Astrocyte of the hippocampus (primary cell): ENCODE results near the gene CACNA1D.
A peak's percentile ranks its signal among the peaks of the same experiment; 100 is the strongest.
"Not testable (repeated sequence)": the region's sequence is repeated elsewhere in the genome, so short reads cannot be mapped to it uniquely, and the experiment has no call there.

Experiments used
- DNase-seq: peaks from one replicate; pipeline ENCODE4 v3.0.0; 2011; ENCODE audit warnings: low read depth, low spot score

Gene CACNA1D

DNA sequence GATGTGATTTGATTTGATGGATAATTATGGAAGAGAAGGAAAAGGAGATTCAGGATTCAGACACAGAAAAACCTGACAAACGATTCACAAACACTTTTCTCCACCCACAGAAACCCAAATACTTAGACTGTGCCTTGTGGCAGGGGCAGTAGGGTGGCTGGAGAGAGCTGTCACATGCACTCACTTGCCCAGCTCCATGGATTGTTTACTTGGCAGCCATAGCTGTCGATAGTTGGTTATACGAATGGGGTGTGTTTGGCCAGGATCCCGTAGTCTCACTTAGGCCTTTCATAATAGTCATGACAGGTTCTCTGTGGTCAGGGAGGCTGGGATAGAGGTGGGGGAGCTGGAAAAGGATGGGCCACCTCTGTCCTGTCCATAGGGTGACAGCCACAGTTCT lies 76.9 kb downstream of the CACNA1D start:
- no peak for DNase-seq

DNA sequence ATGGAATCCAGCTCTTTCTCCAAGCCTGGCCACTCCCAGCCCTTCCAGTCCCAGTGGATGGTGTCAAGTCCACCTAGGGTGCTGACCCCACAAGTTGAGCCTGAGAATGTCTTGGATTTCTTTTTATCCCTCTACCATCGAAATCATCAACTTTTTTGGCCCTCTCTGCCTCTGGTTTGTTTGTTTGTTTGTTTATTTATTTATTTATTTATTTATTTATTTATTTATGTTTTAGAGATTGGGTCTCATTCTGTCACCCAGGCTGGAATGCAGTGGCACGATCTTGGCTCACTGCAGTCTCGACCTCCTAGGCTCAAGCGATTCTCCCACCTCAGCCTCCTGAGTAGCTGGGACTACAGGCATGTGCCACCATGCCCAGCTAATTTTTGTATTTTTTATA lies 77.8 kb downstream of the CACNA1D start:
- not testable (repeated sequence) for DNase-seq

DNA sequence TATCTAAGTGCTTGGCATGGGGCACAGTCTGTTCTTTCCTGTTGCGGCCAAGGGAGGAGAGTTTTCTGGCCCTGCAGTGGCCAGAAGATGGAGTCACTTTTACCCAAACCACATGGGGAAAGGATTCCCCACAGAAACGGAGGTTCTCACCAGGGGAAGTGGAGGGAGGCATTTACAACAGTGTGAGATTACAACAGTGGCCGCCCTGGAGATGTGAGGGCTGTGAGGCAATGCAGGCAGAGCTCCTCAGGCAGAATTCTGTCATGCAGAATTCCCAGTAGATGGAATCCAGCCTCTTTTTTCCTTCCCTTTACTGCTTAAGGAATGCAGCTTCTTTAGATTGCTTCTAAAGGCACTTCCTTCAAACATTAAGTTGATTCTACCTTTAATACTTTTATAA lies 83.1 kb downstream of the CACNA1D start:
- DNase-seq: no peak

DNA sequence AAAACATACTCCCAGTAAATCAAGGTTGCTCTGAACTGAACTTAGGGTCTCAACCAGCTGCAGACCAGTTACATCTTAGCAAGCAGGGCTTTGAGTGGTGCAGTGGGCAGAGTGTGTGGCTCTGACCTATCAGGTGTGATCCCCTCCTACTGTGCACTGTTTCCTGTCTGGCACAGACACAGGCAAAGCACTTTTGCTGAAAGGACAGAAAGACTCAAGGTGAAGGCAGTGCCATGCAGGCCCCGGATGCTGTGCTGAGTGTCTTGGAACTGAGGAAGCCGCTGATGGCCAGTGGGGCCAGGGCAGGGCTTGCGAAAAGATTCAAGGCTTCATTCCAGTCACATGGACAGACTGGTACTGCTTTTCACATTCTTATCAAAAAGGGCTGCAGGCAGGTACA lies 85.2 kb downstream of the CACNA1D start:
- no peak for DNase-seq

DNA sequence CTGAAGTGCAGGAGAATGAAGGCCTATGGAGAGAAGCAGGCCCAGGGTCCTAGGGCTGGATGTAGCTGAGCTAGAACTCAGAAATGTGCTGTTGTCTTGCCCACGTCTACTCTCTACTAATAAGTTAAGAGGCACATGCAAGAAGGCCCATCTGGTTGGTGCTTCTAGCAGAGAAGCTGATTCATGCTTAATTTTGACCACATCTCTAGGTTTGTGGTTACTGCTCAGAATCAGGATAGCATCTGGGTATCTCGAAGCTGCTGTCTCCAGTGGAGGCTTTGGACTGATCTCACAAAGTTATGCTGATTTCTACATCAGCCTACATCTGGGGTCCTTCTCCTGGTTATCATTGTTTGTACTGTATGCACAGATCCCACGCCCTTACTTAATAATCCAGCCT lies 87.3 kb downstream of the CACNA1D start:
- peak; percentile 37 for DNase-seq

DNA sequence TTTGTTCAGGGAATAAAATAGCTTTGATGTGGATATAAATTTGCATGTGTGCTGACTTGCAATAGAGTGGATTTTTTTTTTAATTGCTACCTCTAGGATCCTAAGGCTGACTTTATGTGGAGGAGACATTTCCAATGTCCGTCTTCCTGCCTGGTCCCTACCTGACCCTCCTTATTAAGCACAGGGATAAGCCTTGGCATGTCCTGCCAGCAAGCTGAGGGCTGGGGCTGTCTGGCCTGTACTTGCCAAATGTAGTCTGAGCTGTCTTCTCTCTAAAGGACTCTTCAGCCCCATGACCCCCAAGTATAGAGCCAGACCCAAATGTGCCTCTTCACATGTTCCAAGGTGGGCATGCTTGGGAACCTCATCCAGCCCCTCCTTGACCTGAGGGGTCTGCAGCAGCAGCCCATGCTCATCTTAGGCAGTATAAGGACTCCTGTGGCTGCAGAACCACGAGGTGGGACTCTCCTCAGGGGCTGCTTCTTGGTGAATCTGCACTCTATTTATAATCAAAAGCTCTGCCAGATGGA lies 88.8 kb downstream of the CACNA1D start:
- DNase-seq: no peak

DNA sequence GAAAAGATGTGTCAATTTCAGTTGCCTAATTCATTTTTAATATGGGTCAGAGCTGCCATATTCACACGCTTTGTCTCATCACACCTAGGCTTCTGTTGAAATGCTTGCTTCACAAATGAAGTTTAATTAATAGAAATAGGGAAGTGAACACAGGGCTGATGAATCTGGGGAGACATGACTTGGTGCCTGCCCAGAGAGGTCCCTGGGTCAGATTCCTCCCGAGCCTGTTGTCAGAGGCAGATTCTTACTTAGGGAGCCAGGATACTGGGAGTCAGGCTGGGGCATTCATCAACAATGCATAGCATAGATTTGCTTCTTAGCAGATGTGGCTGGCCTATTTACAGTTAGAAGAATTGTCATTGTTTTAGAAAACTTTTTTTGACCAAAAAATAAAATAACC lies 90.6 kb downstream of the CACNA1D start:
- no peak for DNase-seq

DNA sequence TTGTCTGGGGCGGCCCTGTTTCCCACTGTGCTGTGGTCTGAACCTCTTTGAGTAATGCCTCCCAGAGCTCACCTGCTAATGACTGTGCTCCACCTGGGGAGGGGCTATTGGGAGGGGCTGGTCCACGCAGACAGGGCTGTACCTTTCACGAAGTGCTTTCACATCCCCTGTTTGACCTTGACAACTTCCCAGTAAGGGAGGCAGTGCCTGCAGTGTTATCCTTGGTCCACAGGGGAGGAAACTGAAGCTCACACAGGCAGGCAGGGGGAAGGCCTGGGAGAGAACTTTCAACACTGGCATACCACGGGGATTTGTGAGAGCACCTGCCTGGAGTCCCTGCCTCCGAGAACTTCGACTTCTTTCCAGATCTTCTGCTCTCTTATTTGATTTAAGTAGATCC lies 91.2 kb downstream of the CACNA1D start:
- no peak for DNase-seq

DNA sequence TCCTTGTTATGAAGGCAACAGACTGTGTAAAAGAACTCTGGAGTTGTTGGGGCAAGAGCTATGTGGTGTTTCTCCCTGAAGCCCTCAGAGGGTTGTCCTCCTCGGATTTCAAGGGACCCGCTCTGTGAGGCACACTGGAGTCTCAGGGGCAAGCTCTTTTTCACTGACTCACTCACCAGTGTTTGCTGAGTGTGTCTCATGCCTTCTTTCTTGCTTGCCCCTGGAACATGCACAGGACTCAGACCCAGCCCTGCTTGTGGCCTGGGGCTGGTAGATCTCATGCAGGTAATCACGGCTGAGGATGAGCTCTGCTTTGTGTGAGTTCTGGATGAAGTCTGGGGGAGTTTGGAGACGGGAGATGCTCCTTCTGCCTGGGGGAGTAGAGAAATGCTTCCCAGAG lies 93.7 kb downstream of the CACNA1D start:
- DNase-seq: no peak

DNA sequence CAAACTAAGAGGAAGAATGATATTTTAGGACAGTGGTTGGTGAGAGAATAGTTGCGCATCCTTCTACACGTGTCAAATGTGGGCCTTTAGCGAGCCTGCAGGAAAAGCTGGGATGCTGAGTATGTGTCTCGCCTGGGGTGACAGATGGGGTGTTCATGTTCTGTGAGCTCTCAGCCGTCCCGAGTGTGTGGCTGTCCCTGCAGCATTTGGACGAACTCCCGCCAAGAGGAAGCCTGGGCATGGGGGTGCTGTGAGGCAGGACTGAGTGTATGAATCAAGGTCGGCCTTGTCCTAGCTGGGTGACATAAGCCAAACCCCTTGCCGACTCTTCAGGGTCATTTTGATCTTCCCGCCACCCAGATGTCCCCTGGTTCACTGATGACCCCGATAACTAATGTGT lies 94.8 kb downstream of the CACNA1D start:
- no peak for DNase-seq

DNA sequence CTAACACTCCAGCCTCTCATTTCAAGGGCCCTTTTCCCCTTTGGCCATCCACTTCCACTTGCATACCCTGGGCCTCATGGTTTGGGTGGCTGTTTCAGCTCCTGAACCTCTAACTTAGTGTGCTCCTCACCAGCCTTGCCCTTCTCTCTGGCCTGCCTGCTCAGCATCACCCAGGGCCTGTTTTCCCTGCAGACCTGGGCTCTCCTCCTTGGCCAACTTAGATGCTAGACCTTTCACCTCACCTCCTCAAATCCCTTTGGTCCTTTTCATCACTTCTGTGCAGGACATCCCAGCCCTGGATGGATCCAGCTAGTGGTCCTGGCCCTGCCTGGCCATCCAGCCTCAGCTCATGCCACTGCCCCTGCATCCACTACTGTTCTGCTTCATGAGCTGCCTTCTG lies 95.4 kb downstream of the CACNA1D start:
- DNase-seq: no peak

DNA sequence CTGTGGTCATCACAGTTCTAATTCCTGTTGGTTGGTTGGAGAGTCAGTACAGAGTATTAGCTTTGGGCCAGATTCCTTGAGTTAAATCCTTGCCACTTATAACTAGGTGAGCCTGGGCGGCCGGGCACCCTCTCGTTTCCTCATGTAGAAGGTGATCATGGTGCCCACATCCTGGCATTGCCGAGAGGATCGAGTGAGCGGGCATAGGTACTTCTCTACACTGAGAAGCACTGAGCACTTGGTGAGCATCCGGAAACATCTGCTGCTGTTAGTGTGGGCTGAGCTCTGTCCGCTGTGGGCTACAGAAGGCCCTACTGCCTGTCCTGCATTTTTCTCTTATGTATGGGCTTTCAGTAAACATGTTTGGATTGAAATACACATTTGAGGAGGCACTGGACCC lies 96.2 kb downstream of the CACNA1D start:
- no peak for DNase-seq

DNA sequence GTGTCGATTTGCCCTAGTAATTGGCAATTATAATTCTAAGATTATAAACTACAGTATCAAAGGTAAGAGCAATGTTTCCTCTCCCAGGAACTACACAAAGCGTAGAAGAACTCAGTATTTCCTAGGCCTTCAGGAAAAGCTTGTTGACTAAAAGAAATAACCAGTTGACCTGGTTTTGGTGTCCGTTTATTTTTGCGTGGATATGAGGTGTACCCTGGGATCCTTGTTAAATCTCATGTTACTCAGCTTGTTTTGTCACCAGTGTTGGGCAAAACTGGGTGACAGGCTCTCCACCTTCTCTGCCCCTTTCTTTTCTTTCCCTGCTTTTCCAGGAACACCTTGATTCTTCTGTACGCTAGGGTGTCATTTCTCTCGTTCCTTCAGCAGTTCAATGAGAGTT lies 97.2 kb downstream of the CACNA1D start:
- no peak for DNase-seq

DNA sequence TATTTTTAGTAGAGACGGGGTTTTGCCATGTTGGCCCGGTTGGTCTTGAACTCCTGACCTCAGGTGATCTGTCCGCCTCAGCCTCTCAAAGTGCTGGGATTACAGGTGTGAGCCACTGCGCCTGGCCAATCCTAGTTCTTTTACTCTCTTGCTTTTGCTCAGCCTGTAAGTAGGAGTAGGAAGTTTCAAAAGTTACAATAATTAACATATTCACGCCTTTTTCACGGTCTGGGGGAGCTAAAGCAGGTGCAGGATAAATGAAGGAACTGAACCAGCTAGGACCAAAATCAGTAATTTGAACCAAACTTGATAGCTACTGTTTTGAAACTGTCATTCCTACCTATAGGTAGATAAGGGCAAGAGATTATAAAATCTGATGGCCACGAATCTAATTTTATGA lies 98.5 kb downstream of the CACNA1D start:
- DNase-seq: no peak

DNA sequence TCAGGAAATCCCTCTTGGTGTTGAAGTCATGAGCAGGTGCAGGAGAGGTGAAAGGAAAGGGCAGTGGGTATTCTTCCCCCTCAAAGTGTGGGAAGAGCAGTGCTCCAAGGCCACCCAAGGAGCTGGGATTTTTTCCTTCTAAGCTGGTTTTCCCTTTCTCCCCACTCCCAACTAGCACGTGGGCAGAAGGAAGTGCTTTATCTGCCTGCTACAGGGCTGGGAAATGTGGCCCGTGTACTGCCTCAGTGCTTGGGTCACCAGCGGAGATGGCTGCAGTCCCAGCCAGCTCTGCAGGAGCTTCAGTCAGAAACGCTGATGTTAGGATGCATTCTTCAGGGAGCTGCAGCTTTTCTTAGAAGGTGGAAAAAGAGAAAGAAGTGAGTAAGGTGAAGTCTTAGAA lies 99.2 kb downstream of the CACNA1D start:
- DNase-seq: no peak

DNA sequence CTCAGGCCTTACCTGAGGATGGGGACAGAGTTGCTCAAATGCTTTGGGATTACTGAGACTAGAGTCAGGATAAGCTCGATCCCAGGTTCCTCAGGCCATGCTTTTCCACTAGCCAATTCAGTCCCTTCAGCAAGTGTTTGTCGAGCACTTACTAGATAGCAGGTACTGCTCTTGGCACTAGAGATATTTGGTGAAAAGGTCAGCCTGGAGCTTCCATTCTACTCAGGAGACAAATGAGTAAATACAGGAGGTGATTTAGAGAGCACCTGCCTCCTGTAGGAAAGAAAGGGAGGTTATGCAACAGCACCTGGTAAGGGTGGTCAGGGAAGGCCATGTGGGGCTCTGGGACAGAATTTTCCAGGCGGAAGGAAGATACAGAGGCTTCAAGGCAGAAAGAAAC lies 99.9 kb downstream of the CACNA1D start:
- no peak for DNase-seq

DNA sequence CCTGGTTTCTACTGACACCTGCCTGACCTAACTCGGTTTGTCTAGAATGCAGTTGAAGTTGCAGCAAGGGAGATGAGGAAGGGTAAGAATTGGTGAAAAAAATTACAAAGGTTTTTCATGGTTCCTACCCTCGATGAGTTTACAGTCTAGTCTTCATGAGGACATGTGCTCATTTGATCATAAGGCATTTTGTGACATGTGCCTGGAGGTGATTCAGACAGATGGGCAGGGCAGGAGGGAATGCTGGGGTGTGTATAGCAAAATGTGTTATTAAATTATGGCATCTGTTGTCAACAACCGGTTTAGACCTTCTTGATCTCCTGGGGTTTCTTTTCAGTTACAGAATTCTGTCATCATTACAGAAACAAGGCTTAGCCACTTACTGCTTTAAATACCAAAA lies 101.2 kb downstream of the CACNA1D start:
- no peak for DNase-seq

DNA sequence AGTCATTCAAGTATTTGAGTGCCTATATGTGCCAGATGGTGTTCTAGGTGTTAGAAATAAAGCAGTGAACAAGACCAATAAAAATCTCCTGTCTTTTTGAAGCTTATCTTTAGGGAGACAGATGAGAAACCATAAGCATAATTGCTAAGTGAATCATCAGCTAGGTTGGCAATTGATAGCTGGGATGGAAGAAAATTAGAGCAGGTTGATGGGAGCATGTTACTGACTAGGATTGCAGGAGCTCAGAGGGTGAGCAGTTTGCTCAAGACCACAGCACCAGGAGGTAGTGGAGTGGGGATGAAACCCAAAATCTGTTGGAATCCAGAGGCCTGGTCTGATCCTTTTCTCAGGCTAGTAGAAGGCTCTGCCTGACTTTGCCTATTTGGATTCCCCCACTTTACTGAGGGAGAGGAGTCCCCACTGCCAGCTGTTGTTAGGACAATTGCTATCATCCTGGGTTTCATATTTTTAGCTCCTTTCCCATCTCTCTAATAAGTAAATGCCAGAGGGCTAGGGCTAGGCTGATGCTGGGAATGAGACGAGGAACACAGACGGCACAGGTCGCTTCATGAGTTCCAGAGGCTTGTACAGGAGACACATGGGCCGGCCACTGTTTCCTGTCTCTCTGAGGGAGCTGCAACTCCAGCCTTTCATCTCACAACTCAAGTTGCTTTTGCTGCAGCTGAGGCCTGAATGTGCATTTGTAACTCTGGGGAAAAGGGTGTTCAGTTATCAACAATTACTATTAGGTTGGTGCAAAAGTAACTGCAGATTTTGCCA lies 102.9 kb downstream of the CACNA1D start:
- no peak for DNase-seq

DNA sequence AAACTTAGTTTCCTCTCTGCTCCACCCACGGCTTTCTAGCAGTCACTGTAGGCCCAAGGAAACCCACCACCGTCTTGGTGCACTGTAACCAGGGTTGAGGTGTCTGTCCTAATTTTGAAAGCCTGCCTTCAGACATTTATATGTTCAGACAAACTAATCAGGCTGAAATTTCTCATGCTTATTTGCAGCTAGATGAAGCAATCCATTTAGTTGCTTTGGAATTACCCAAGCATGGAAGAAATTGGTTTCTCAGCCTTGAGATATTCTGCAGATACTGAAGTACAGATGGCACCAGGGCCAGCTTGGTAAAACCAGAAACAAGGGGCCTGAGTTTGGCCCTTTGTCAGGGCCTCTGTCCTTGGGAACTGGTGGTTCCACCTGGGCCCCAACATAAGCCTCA lies 105.4 kb downstream of the CACNA1D start:
- no peak for DNase-seq

DNA sequence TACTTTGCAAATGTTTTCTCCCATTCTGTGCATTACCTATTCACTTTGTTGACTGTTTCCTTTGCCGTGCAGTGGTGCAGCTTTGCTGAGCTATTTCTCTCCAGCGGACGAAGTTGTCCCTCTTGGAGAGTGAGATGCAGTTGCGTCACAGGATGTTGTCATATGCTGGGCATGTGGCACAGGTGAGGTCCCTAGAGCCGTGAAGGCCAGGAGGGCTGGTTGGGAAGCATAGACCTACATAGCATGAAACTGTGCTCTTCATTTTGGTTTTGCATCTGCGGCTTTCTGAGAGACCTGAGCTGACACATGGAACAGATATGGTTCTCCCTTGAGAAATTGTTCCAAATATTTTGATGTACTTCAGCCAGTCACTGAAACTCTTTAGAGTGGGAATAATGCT lies 108.5 kb downstream of the CACNA1D start:
- no peak for DNase-seq

DNA sequence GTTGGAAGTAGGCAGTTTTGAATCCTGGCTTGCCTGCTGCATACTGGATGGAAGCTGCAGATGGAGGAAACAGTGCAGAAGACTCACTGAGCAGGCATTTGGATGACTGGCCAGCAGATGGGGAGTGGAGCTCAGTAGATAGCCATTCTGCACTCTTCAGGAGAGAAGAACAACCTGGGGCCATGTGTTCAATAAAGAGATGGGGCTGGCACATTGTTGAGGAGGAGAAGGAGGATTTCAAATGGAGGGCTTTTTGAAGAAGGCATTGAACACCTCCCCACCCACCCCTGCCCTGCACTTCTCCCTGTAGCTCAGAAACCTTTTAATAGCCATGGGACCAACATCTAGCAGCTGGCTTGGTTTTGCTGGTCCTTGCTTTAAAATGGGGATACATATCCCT lies 109.8 kb downstream of the CACNA1D start:
- no peak for DNase-seq

DNA sequence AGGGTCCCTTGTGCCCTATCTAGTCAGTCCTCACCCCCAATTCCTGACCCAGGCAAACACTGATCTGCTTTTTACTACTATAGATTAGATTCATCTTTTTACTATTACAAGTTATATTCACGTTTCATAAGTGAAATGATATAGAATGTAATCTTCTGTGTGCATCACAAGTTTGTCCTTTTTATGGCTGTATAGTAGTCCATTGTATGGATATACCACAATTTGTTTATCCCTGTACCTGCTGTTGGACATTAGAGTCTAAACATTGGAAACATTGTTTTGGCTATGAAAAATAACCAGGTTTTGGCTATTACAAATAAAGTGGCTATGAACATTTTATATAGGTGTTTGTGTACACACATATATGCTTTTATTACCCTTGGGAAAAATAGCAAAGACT lies 112.4 kb downstream of the CACNA1D start:
- no peak for DNase-seq

DNA sequence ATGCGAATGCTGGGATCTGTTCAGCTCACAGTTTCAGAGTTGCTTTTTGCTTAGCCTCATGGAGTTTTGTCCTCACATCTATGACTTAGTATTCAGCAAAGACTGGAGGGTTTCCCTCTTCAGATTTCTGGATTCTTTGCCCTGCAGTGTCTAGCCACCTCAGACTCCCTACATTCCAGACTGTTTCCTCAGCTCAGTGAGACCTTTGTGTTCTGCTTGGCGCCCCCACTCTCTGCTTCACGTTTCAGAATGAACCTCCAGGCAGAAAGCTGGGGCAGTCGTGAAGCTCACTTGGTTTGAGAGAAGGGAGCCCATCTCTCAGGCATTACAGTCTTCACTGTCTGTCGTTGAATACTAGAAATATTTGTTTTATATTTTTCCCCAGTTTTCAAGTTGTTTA lies 118.1 kb downstream of the CACNA1D start:
- no peak for DNase-seq

DNA sequence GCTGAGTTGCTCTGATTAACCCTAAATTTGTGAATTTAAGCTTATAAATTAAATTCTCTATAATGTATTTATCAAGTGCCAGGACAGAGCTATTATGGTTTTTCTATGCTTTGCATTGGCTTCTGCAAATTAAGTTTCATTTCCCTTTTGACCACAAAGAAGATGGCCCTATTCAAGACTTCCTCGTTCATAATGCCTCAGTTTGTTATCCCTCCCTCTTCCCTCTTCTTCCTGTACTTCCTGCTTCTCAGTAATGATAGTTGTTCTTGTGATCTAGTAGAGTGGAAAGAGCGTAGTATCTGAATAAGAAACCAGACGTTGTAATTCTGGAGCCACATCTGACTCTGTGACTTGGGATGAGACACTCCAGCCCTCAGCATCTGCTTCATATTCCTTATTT lies 118.7 kb downstream of the CACNA1D start:
- DNase-seq: no peak
